SU-DHL-6 (cell line): ENCODE data around the gene UBE2D3.
A peak's percentile ranks its signal among the peaks of the same experiment; 100 is the strongest.
"Not testable (repeated sequence)": the region's sequence is repeated elsewhere in the genome, so short reads cannot be mapped to it uniquely, and the experiment has no call there.

Experiments
- H2AFZ ChIP-seq: fragments of 200-600 bp; sonication (generic); 2 replicates; pipeline ENCODE4 v1.6.1; 2014; ENCODE audit warnings: low read depth, mild to moderate bottlenecking, moderate library complexity, mixed read lengths, antibody characterized with exemption, low read length; ENCODE audit not compliant: severe bottlenecking
- H3F3A ChIP-seq: fragments of 200-600 bp; shearing (Covaris generic); 2 replicates; pipeline ENCODE4 v1.6.0; 2016; ENCODE audit warnings: antibody characterized with exemption, mild to moderate bottlenecking; ENCODE audit not compliant: insufficient read depth
- H3K27ac ChIP-seq: fragments of 200-600 bp; sonication (generic); 2 replicates; pipeline ENCODE4 v1.5.1; 2016; ENCODE audit warnings: low read depth, mild to moderate bottlenecking, low read length, moderate library complexity, mixed read lengths
- H3K27me3 ChIP-seq: fragments of 200-600 bp; sonication (generic), shearing (Covaris generic); 2 replicates; pipeline ENCODE4 v1.6.0; 2014; ENCODE audit warnings: mild to moderate bottlenecking, low read length
- H3K36me3 ChIP-seq: fragments of 200-600 bp; sonication (generic); 2 replicates; pipeline ENCODE4 v1.6.1; 2014; ENCODE audit warnings: mild to moderate bottlenecking, low read length, mixed read lengths
- H3K4me2 ChIP-seq: fragments of 300-600, 200-600 bp; shearing (Covaris generic), sonication (generic); 2 replicates; pipeline ENCODE4 v1.6.0; 2014; ENCODE audit warnings: low read length, low read depth, mild to moderate bottlenecking; ENCODE audit not compliant: poor library complexity, severe bottlenecking
- H3K4me3 ChIP-seq: fragments of 200-600 bp; sonication (generic); 2 replicates; pipeline ENCODE4 v1.5.1; 2014; ENCODE audit warnings: antibody characterized with exemption, low read length, mild to moderate bottlenecking, mixed read lengths; ENCODE audit not compliant: insufficient read depth, poor library complexity, severe bottlenecking
- H3K79me2 ChIP-seq: fragments of 200-600 bp; sonication (generic); 2 replicates; pipeline ENCODE4 v1.6.1; 2014; ENCODE audit warnings: mild to moderate bottlenecking, low read length, moderate library complexity; ENCODE audit not compliant: insufficient read depth
- H3K9ac ChIP-seq: fragments of 200-600 bp; sonication (generic); 2 replicates; pipeline ENCODE4 v1.7.0; 2014; ENCODE audit warnings: mild to moderate bottlenecking, low read length
- H3K9me2 ChIP-seq: fragments of 200-600 bp; sonication (generic); replicated peaks from 2 replicates; pipeline ENCODE4 v1.6.1; 2014; ENCODE audit warnings: low read length; ENCODE audit not compliant: insufficient read depth
- H3K9me3 ChIP-seq: fragments of 200-600 bp; sonication (generic); 2 replicates; pipeline ENCODE4 v1.6.1; 2014; ENCODE audit warnings: low read length, mixed read lengths; ENCODE audit not compliant: insufficient read depth
- H4K20me1 ChIP-seq: fragments of 200-600 bp; sonication (generic); 2 replicates; pipeline ENCODE4 v1.6.1; 2014; ENCODE audit warnings: low read depth, mild to moderate bottlenecking, antibody characterized with exemption, low read length, moderate library complexity, mixed read lengths
- CTCF ChIP-seq: fragments of 200-600 bp; sonication (generic); IDR thresholded peaks from one replicate; pipeline ENCODE4 v1.5.1; 2017; ENCODE audit warnings: antibody characterized with exemption, mild to moderate bottlenecking, low read length, moderate library complexity; ENCODE audit not compliant: insufficient read depth, poor library complexity, severe bottlenecking
- EZH2phosphoT487 ChIP-seq: fragments of 200-600 bp; sonication (generic), shearing (Covaris generic); conservative IDR thresholded peaks from 2 replicates; pipeline ENCODE4 v1.6.1; 2018; ENCODE audit warnings: mild to moderate bottlenecking, antibody characterized with exemption, low read length, moderate library complexity, mixed read lengths

Gene UBE2D3

DNA sequence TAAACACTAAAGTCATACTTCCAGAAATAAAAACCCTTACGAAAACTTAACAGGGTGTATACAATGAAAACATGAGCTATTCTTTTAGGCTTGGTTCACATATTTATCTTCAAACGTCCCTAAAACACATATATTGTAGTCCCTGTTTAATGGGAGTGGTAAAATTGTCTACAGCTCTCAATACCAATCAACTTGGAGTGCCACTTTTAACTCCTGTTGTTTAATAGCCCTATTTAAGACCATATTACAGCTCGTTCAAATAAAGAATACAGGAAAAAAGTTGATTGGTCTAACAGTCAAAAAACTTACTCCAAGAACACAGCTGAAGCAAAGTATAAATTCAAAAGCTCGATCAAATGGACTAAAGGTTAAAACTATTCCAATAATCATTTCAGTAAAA is 3.9 kb downstream of the UBE2D3 start:
- H3K36me3 ChIP-seq: peaks cover 34% of the 10 kb centered on the region

GRCh38 chr4:102819588-102820365 is 7.6 kb downstream of the UBE2D3 start:
- no peak overlapping the region for H3K4me2 ChIP-seq
- H3K27ac ChIP-seq: no peak overlapping the region
- H3K79me2 ChIP-seq: peaks cover 100% of the 10 kb centered on the region
- TF ChIP-seq EZH2phosphoT487: no peak
- no peak for TF ChIP-seq CTCF
- peaks cover 25% of the 10 kb centered on the region for H3K36me3 ChIP-seq
- no peak overlapping the region for H2AFZ ChIP-seq
- no peaks in the 10 kb centered on the region for H3K9me2 ChIP-seq
- no peak overlapping the region for H3K9ac ChIP-seq
- H3F3A ChIP-seq: peaks cover 6% of the 10 kb centered on the region; the same call in 1 of the 2 replicates
- no peak overlapping the region for H3K4me3 ChIP-seq
- no peaks in the 10 kb centered on the region for H3K27me3 ChIP-seq
- H3K9me3 ChIP-seq: no peaks in the 10 kb centered on the region
- peaks cover 54% of the 10 kb centered on the region for H4K20me1 ChIP-seq

More for the DNA sequence above, 3.9 kb downstream of the UBE2D3 start:
- TF ChIP-seq CTCF (no peak), EZH2phosphoT487 (no peak)
- H3K27ac ChIP-seq: no peak overlapping the region
- peaks cover 40% of the 10 kb centered on the region for H4K20me1 ChIP-seq
- no peak overlapping the region for H2AFZ ChIP-seq
- peak overlapping the region; percentile 99 for H3K4me2 ChIP-seq
- peaks cover 10% of the 10 kb centered on the region; the same call in 1 of the 2 replicates for H3F3A ChIP-seq
- H3K9ac ChIP-seq: peak overlapping the region; percentile 100
- peak overlapping the region; percentile 95 for H3K4me3 ChIP-seq
- H3K79me2 ChIP-seq: peaks cover 88% of the 10 kb centered on the region
- H3K9me2 ChIP-seq: no peaks in the 10 kb centered on the region
- H3K27me3 ChIP-seq: no peaks in the 10 kb centered on the region
- no peaks in the 10 kb centered on the region for H3K9me3 ChIP-seq

DNA sequence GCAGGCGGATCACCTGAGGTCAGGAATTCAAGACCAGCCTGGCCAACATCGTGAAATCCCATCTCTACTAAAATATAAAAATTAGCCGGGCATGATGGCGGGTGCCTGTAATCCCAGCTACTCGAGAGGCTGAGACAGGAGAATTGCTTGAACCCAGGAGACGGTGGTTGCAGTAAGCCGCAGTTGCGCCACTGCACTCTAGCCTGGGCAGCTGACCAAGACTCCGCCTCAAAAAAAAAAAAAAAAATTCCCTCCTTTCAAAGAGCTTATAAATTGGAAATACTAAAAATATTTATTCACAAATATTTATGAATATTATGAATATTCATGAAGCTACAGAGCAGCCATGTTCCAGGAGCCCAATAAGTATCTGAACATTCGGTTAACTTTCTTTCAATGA is 8.3 kb downstream of the UBE2D3 start:
- H3K27ac ChIP-seq, H3K4me3 ChIP-seq, H3K9me3 ChIP-seq, H3K9ac ChIP-seq, H3K9me2 ChIP-seq, H3K4me2 ChIP-seq, H3F3A ChIP-seq, H3K27me3 ChIP-seq, H2AFZ ChIP-seq: not testable (repeated sequence)
- Histone ChIP-seq H3K79me2 (peaks cover 100% of the 10 kb centered on the region), H3K36me3 (peaks cover 21% of the 10 kb centered on the region), H4K20me1 (peaks cover 56% of the 10 kb centered on the region)

DNA sequence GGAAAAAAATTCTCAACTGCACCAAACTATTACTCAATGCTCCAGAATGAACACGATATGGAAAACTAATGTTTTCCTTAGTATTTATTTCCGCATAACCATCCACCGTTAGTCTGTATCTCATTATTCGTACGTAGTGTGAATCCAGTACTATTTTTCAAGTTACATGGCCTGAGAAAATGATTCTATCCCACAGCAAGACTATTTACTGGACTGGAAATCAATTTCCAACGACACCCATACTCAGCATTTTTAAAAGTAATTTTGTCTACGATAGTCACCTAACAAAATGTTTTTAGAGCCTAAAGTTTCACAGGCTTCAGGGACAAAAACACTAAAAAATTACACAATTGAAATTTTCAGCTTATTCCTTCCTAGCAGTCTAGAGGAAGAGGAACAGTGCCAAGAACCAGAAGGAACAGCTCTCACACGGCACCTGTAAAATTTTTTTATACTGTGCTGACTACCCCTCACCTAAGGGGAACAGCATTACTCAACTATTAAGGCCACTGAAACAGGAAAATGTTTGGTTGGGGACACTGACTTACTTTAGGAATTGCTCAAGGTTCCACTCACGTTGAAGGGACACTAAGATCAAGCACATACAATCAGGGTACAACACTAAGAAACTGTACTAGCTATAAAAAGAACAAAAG is 9.6 kb downstream of the UBE2D3 start:
- Histone ChIP-seq H3K79me2 (peaks cover 100% of the 10 kb centered on the region), H3F3A (peaks cover 6% of the 10 kb centered on the region; the same call in 1 of the 2 replicates), H2AFZ (no peak overlapping the region), H3K4me2 (no peak overlapping the region), H3K9me2 (no peaks in the 10 kb centered on the region), H3K4me3 (no peak overlapping the region), H3K36me3 (peaks cover 15% of the 10 kb centered on the region), H3K27me3 (no peaks in the 10 kb centered on the region), H4K20me1 (peaks cover 50% of the 10 kb centered on the region), H3K9me3 (no peaks in the 10 kb centered on the region), H3K27ac (no peak overlapping the region), H3K9ac (no peak overlapping the region)
- TF ChIP-seq EZH2phosphoT487 (no peak), CTCF (no peak)
